HEK293 (cell line): ENCODE data around the gene SREBF1.

Source experiments
- CTCF ChIP-seq: fragments of 450-650 bp; formaldehyde crosslinking; IDR thresholded peaks from 2 replicates; pipeline ENCODE4 v1.5.1; 2016; ENCODE audit warnings: missing biosample characterization, missing genetic modification characterization
- IKZF3 ChIP-seq: fragments of 450-650 bp; IDR thresholded peaks from 2 replicates; pipeline ENCODE4 v1.5.0; 2018; ENCODE audit warnings: missing biosample characterization, mild to moderate bottlenecking, missing genetic modification characterization, moderate library complexity
- PATZ1 ChIP-seq: fragments of 450-650 bp; formaldehyde crosslinking; IDR thresholded peaks from 2 replicates; pipeline ENCODE4 v1.5.1; 2016; ENCODE audit warnings: missing biosample characterization, missing genetic modification characterization
- YY1 ChIP-seq: fragments of 450-650 bp; formaldehyde crosslinking; IDR thresholded peaks from 2 replicates; pipeline ENCODE4 v1.5.1; 2018; ENCODE audit warnings: missing biosample characterization, missing genetic modification characterization
- ZNF140 ChIP-seq: fragments of 450-650 bp; formaldehyde crosslinking; IDR thresholded peaks from 2 replicates; pipeline ENCODE4 v1.5.1; 2016; ENCODE audit warnings: missing biosample characterization, missing genetic modification characterization
- ZNF23 ChIP-seq: fragments of 450-650 bp; formaldehyde crosslinking; IDR thresholded peaks from 2 replicates; pipeline ENCODE4 v1.5.1; 2016; ENCODE audit warnings: missing biosample characterization, missing genetic modification characterization, borderline replicate concordance
- ZNF24 ChIP-seq: fragments of 450-650 bp; formaldehyde crosslinking; IDR thresholded peaks from 2 replicates; pipeline ENCODE4 v1.5.1; 2016; ENCODE audit warnings: missing biosample characterization, missing genetic modification characterization
- ZNF521 ChIP-seq: fragments of 450-650 bp; formaldehyde crosslinking; IDR thresholded peaks from 2 replicates; pipeline ENCODE4 v1.5.1; 2017; ENCODE audit warnings: missing biosample characterization, mild to moderate bottlenecking, missing genetic modification characterization

- no peak for TF ChIP-seq ZNF23
- no peak for TF ChIP-seq ZNF140 (tag by site-specific recombination)
- TF ChIP-seq CTCF (tag by site-specific recombination), result no peak
- no peak for TF ChIP-seq ZNF521 (tag by site-specific recombination)
- no peak for TF ChIP-seq IKZF3 (tag by site-specific recombination)
- no peak for TF ChIP-seq ZNF24 (tag by site-specific recombination)
- no peak for TF ChIP-seq PATZ1
- TF ChIP-seq YY1 (tag by site-specific recombination), result no peak
These were observed 36.7 kb upstream of the SREBF1 start for GRCh38 chr17:17873450-17873991.
